PFSK-1 (cell line): ENCODE results near the gene NLK.

ENCODE experiments used
- POLR2AphosphoS5 ChIP-seq: IDR thresholded peaks from 2 replicates; pipeline ENCODE4 v1.6.1; 2012; ENCODE audit warnings: low read depth, mild to moderate bottlenecking, control low read depth, low read length, moderate library complexity
- SIN3A ChIP-seq: IDR thresholded peaks from 2 replicates; pipeline ENCODE4 v1.6.1; 2012; ENCODE audit warnings: mild to moderate bottlenecking, low read length, moderate library complexity, borderline replicate concordance; ENCODE audit not compliant: insufficient read depth
- TAF1 ChIP-seq: IDR thresholded peaks from 2 replicates; pipeline ENCODE4 v1.6.1; 2012; ENCODE audit warnings: low read length, control low read depth, borderline replicate concordance; ENCODE audit not compliant: insufficient read depth
- TF ChIP-seq, protein P1 (sequence below), 2 experiments: IDR thresholded peaks; 2 replicates each; pipeline versions ENCODE4 v1.6.1 to v1.8.0; 2011 to 2012; ENCODE audit warnings: low read depth in 2 of 2, low read length in 2 of 2, control low read depth in 1 of 2, inconsistent platforms in 1 of 2, mild to moderate bottlenecking in 1 of 2, moderate library complexity in 1 of 2; ENCODE audit not compliant: insufficient read depth in 1 of 2

DNA sequence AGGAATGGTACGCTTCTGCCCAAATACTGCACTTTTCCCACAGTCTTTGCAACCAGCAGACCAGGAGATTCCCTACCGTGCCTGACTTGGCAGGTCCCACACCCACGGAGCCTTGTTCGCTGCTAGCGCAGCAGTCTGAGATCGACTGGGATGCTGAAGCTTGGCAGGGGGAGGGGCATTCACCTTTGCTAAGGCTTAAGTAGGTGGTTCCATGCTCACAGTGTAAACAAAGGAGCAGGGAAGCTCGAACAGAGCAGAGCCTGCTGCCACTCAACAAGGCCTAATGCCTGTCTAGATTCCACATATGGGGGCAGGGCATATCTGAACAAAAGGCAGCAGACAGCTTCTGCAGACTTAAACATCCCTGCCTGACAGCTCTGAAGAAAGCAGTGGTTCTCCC is 169.3 kb downstream of the NLK start:
- TF ChIP-seq POLR2AphosphoS5 (no peak), TAF1 (no peak), SIN3A (no peak)
- TF ChIP-seq, protein P1, sequence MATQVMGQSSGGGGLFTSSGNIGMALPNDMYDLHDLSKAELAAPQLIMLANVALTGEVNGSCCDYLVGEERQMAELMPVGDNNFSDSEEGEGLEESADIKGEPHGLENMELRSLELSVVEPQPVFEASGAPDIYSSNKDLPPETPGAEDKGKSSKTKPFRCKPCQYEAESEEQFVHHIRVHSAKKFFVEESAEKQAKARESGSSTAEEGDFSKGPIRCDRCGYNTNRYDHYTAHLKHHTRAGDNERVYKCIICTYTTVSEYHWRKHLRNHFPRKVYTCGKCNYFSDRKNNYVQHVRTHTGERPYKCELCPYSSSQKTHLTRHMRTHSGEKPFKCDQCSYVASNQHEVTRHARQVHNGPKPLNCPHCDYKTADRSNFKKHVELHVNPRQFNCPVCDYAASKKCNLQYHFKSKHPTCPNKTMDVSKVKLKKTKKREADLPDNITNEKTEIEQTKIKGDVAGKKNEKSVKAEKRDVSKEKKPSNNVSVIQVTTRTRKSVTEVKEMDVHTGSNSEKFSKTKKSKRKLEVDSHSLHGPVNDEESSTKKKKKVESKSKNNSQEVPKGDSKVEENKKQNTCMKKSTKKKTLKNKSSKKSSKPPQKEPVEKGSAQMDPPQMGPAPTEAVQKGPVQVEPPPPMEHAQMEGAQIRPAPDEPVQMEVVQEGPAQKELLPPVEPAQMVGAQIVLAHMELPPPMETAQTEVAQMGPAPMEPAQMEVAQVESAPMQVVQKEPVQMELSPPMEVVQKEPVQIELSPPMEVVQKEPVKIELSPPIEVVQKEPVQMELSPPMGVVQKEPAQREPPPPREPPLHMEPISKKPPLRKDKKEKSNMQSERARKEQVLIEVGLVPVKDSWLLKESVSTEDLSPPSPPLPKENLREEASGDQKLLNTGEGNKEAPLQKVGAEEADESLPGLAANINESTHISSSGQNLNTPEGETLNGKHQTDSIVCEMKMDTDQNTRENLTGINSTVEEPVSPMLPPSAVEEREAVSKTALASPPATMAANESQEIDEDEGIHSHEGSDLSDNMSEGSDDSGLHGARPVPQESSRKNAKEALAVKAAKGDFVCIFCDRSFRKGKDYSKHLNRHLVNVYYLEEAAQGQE (IDR thresholded peaks at IDR 0.05; ENCODE audit: insufficient read depth in 1 of 2, low read depth in 2 of 2, low read length in 2 of 2), result no peak
